SU-DHL-6 (cell line): ENCODE results near the gene TSHZ3.

Source experiments
- H2AFZ ChIP-seq: fragments of 200-600 bp; sonication (generic); 2 replicates; pipeline ENCODE4 v1.6.1; 2014; ENCODE audit warnings: low read depth, mild to moderate bottlenecking, moderate library complexity, mixed read lengths, antibody characterized with exemption, low read length; ENCODE audit not compliant: severe bottlenecking
- H3F3A ChIP-seq: fragments of 200-600 bp; shearing (Covaris generic); 2 replicates; pipeline ENCODE4 v1.6.0; 2016; ENCODE audit warnings: antibody characterized with exemption, mild to moderate bottlenecking; ENCODE audit not compliant: insufficient read depth
- H3K27ac ChIP-seq: fragments of 200-600 bp; sonication (generic); 2 replicates; pipeline ENCODE4 v1.5.1; 2016; ENCODE audit warnings: low read depth, mild to moderate bottlenecking, low read length, moderate library complexity, mixed read lengths
- H3K27me3 ChIP-seq: fragments of 200-600 bp; sonication (generic), shearing (Covaris generic); 2 replicates; pipeline ENCODE4 v1.6.0; 2014; ENCODE audit warnings: mild to moderate bottlenecking, low read length
- H3K36me3 ChIP-seq: fragments of 200-600 bp; sonication (generic); 2 replicates; pipeline ENCODE4 v1.6.1; 2014; ENCODE audit warnings: mild to moderate bottlenecking, low read length, mixed read lengths
- H3K4me2 ChIP-seq: fragments of 300-600, 200-600 bp; shearing (Covaris generic), sonication (generic); 2 replicates; pipeline ENCODE4 v1.6.0; 2014; ENCODE audit warnings: low read length, low read depth, mild to moderate bottlenecking; ENCODE audit not compliant: poor library complexity, severe bottlenecking
- H3K4me3 ChIP-seq: fragments of 200-600 bp; sonication (generic); 2 replicates; pipeline ENCODE4 v1.5.1; 2014; ENCODE audit warnings: antibody characterized with exemption, low read length, mild to moderate bottlenecking, mixed read lengths; ENCODE audit not compliant: insufficient read depth, poor library complexity, severe bottlenecking
- H3K79me2 ChIP-seq: fragments of 200-600 bp; sonication (generic); 2 replicates; pipeline ENCODE4 v1.6.1; 2014; ENCODE audit warnings: mild to moderate bottlenecking, low read length, moderate library complexity; ENCODE audit not compliant: insufficient read depth
- H3K9ac ChIP-seq: fragments of 200-600 bp; sonication (generic); 2 replicates; pipeline ENCODE4 v1.7.0; 2014; ENCODE audit warnings: mild to moderate bottlenecking, low read length
- H3K9me2 ChIP-seq: fragments of 200-600 bp; sonication (generic); replicated peaks from 2 replicates; pipeline ENCODE4 v1.6.1; 2014; ENCODE audit warnings: low read length; ENCODE audit not compliant: insufficient read depth
- H3K9me3 ChIP-seq: fragments of 200-600 bp; sonication (generic); 2 replicates; pipeline ENCODE4 v1.6.1; 2014; ENCODE audit warnings: low read length, mixed read lengths; ENCODE audit not compliant: insufficient read depth
- H4K20me1 ChIP-seq: fragments of 200-600 bp; sonication (generic); 2 replicates; pipeline ENCODE4 v1.6.1; 2014; ENCODE audit warnings: low read depth, mild to moderate bottlenecking, antibody characterized with exemption, low read length, moderate library complexity, mixed read lengths
- EZH2phosphoT487 ChIP-seq: fragments of 200-600 bp; sonication (generic), shearing (Covaris generic); conservative IDR thresholded peaks from 2 replicates; pipeline ENCODE4 v1.6.1; 2018; ENCODE audit warnings: mild to moderate bottlenecking, antibody characterized with exemption, low read length, moderate library complexity, mixed read lengths
- TF ChIP-seq, protein P1 (sequence below): fragments of 200-600 bp; sonication (generic); IDR thresholded peaks from one replicate; pipeline ENCODE4 v1.5.1; 2017; ENCODE audit warnings: antibody characterized with exemption, mild to moderate bottlenecking, low read length, moderate library complexity; ENCODE audit not compliant: insufficient read depth, poor library complexity, severe bottlenecking

The TSHZ3 gene

DNA sequence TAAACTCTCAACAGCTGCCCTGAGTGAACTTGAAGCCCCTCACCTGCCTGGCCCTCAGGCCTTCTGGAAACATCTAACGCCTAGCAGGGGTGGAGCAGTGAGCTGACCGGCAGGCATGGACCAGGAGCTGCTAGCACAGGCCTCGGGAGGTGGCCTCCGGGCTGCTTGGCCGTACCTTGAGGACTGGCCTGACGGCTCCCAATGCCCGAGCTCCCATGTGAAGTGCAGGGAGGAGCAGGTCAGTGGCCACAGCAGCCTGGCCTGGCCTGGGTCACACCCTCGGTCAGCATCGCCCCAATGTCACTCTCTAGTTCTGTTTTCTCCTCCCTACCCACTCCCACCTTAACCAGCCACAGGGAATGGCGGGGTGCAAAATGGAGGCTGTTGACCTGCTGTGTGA, 19.0 kb downstream of the TSHZ3 start:
- Histone ChIP-seq H3K79me2 (no peaks in the 10 kb centered on the region), H2AFZ (no peak overlapping the region), H3K4me3 (no peak overlapping the region), H3K9ac (no peak overlapping the region), H3F3A (no peaks in the 10 kb centered on the region), H3K9me3 (no peaks in the 10 kb centered on the region), H3K27ac (no peak overlapping the region), H3K9me2 (no peaks in the 10 kb centered on the region), H3K27me3 (no peaks in the 10 kb centered on the region), H4K20me1 (no peaks in the 10 kb centered on the region), H3K4me2 (no peak overlapping the region), H3K36me3 (no peaks in the 10 kb centered on the region)
- TF ChIP-seq, protein P1, sequence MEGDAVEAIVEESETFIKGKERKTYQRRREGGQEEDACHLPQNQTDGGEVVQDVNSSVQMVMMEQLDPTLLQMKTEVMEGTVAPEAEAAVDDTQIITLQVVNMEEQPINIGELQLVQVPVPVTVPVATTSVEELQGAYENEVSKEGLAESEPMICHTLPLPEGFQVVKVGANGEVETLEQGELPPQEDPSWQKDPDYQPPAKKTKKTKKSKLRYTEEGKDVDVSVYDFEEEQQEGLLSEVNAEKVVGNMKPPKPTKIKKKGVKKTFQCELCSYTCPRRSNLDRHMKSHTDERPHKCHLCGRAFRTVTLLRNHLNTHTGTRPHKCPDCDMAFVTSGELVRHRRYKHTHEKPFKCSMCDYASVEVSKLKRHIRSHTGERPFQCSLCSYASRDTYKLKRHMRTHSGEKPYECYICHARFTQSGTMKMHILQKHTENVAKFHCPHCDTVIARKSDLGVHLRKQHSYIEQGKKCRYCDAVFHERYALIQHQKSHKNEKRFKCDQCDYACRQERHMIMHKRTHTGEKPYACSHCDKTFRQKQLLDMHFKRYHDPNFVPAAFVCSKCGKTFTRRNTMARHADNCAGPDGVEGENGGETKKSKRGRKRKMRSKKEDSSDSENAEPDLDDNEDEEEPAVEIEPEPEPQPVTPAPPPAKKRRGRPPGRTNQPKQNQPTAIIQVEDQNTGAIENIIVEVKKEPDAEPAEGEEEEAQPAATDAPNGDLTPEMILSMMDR = no peak
- no peak for TF ChIP-seq EZH2phosphoT487

DNA sequence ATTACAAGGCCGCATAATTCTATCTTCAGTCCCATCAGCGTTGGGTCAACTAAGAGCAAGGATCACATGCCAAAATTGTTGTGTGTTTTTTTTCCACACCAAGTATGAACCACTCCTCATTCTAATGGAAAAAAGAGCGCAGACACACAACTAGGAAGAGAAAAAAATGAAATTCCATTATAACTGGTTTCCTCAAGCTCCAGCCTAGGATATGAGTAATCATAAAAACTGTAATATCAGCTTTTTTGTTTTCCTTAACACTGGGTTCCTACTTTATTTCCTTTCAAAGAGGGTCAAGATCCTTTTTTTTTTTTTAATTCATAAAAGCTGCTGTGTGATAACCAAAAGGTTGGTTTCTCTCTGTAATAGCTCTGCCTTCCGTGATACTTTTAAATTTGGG, 19.4 kb downstream of the TSHZ3 start:
- H3K9me3 ChIP-seq = no peaks in the 10 kb centered on the region
- H3K36me3 ChIP-seq = no peaks in the 10 kb centered on the region
- H2AFZ ChIP-seq = no peak overlapping the region
- H3K9ac ChIP-seq = no peak overlapping the region
- no peaks in the 10 kb centered on the region for H4K20me1 ChIP-seq
- no peaks in the 10 kb centered on the region for H3F3A ChIP-seq
- no peaks in the 10 kb centered on the region for H3K9me2 ChIP-seq
- no peak overlapping the region for H3K27ac ChIP-seq
- H3K4me2 ChIP-seq = no peak overlapping the region
- H3K27me3 ChIP-seq = no peaks in the 10 kb centered on the region
- TF ChIP-seq, protein P1 = no peak
- TF ChIP-seq EZH2phosphoT487 = no peak
- no peaks in the 10 kb centered on the region for H3K79me2 ChIP-seq
- no peak overlapping the region for H3K4me3 ChIP-seq

DNA sequence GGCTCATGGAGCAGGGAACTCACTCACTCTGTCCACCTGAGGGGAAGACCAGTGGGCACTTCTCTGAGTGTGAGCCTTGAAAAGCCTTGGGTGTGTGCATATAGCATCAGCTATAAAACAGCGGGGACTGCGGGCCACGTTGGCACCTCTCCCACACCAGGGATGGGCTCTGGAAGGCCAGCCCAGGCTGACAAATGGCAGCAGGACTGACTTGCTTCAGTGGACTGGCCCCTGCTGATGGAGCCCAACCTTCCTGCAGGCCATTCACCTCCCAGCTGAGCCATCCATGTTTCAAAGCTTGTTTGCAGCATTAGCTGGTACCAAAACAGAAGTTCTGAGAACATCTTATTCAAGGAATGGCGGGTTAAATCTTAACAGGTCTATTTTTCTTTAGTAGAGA, 21.0 kb downstream of the TSHZ3 start:
- H3K27me3 ChIP-seq = no peaks in the 10 kb centered on the region
- H4K20me1 ChIP-seq = no peaks in the 10 kb centered on the region
- no peak overlapping the region for H3K4me3 ChIP-seq
- H3K27ac ChIP-seq = no peak overlapping the region
- H2AFZ ChIP-seq = no peak overlapping the region
- H3F3A ChIP-seq = no peaks in the 10 kb centered on the region
- H3K9ac ChIP-seq = no peak overlapping the region
- no peaks in the 10 kb centered on the region for H3K9me2 ChIP-seq
- H3K79me2 ChIP-seq = no peaks in the 10 kb centered on the region
- H3K36me3 ChIP-seq = no peaks in the 10 kb centered on the region
- H3K9me3 ChIP-seq = no peaks in the 10 kb centered on the region
- no peak overlapping the region for H3K4me2 ChIP-seq
- TF ChIP-seq EZH2phosphoT487 = no peak
- TF ChIP-seq, protein P1 = no peak
